Trophoblast cell (in vitro differentiated cells and primary cell): ENCODE measurements around the gene MPIG6B.

Experiments used
- DNase-seq, 2 donors: peaks; one replicate each; pipeline ENCODE4 v3.0.0-alpha.2; 2016
- H2AFZ ChIP-seq: 2 replicates; pipeline ENCODE4 v1.6.1; 2013; ENCODE audit warnings: low read length, moderate library complexity, mild to moderate bottlenecking; ENCODE audit not compliant: insufficient read depth, poor library complexity
- H2AK5ac ChIP-seq: 2 replicates; pipeline ENCODE4 v1.6.1; 2013; ENCODE audit warnings: mild to moderate bottlenecking, low read length
- H2BK120ac ChIP-seq: 2 replicates; pipeline ENCODE4 v1.6.1; 2013; ENCODE audit warnings: low read length, mild to moderate bottlenecking, moderate library complexity; ENCODE audit not compliant: insufficient read depth, poor library complexity
- H2BK12ac ChIP-seq: 2 replicates; pipeline ENCODE4 v1.6.1; 2013; ENCODE audit warnings: mild to moderate bottlenecking, low read length, moderate library complexity
- H2BK5ac ChIP-seq: 2 replicates; pipeline ENCODE4 v1.6.1; 2013; ENCODE audit warnings: low read length, low read depth, moderate library complexity, mild to moderate bottlenecking; ENCODE audit not compliant: poor library complexity
- H3K14ac ChIP-seq: 2 replicates; pipeline ENCODE4 v1.6.1; 2013; ENCODE audit warnings: mild to moderate bottlenecking, low read length
- H3K18ac ChIP-seq: 2 replicates; pipeline ENCODE4 v1.6.1; 2013; ENCODE audit warnings: mild to moderate bottlenecking, low read length
- H3K23ac ChIP-seq: 2 replicates; pipeline ENCODE4 v1.6.1; 2013; ENCODE audit warnings: low read length
- H3K27ac ChIP-seq: 2 replicates; pipeline ENCODE4 v1.5.1; 2013; ENCODE audit warnings: low read depth, mild to moderate bottlenecking, inconsistent platforms, low read length, moderate library complexity
- H3K27me3 ChIP-seq: 2 replicates; pipeline ENCODE4 v1.6.1; 2013; ENCODE audit warnings: inconsistent platforms, mild to moderate bottlenecking, low read length, moderate library complexity; ENCODE audit not compliant: insufficient read depth
- H3K36me3 ChIP-seq, 2 experiments: 1 replicate in 1 of 2; 2 replicates in 1 of 2; pipeline ENCODE4 v1.6.1; 2013; ENCODE audit warnings: low read length in 2 of 2, mild to moderate bottlenecking in 2 of 2, moderate library complexity in 1 of 2; ENCODE audit not compliant: insufficient read depth in 2 of 2, control insufficient read depth in 1 of 2
- H3K4ac ChIP-seq: 2 replicates; pipeline ENCODE4 v1.6.1; 2013; ENCODE audit warnings: low read depth, mild to moderate bottlenecking, low read length, moderate library complexity
- H3K4me1 ChIP-seq, 2 experiments: 1 replicate in 1 of 2; 2 replicates in 1 of 2; pipeline ENCODE4 v1.6.1; 2013; ENCODE audit warnings: low read length in 2 of 2, mild to moderate bottlenecking in 2 of 2, moderate library complexity in 1 of 2; ENCODE audit not compliant: insufficient read depth in 2 of 2, control insufficient read depth in 1 of 2
- H3K4me2 ChIP-seq: 2 replicates; pipeline ENCODE4 v1.6.1; 2013; ENCODE audit warnings: inconsistent platforms, mild to moderate bottlenecking, low read length, moderate library complexity
- H3K4me3 ChIP-seq: 2 replicates; pipeline ENCODE4 v1.5.1; 2013; ENCODE audit warnings: mild to moderate bottlenecking, low read depth, low read length, inconsistent platforms
- H3K79me1 ChIP-seq: one replicate; pipeline ENCODE4 v1.6.1; 2013; ENCODE audit warnings: low read length
- H3K79me2 ChIP-seq: 2 replicates; pipeline ENCODE4 v1.6.1; 2013; ENCODE audit warnings: low read length, mild to moderate bottlenecking; ENCODE audit not compliant: control insufficient read depth, insufficient read depth, poor library complexity
- H3K9ac ChIP-seq: 2 replicates; pipeline ENCODE4 v1.6.1; 2013; ENCODE audit warnings: mild to moderate bottlenecking, low read length
- H3K9me3 ChIP-seq: 2 replicates; pipeline ENCODE4 v1.6.1; 2013; ENCODE audit warnings: low read depth, mild to moderate bottlenecking, control low read depth, inconsistent platforms, low read length; ENCODE audit not compliant: insufficient read depth
- H4K12ac ChIP-seq: 2 replicates; pipeline ENCODE4 v1.6.1; 2013; ENCODE audit warnings: low read depth, mild to moderate bottlenecking, low read length, moderate library complexity
- H4K8ac ChIP-seq: 2 replicates; pipeline ENCODE4 v1.6.1; 2013; ENCODE audit warnings: low read depth, mild to moderate bottlenecking, low read length, moderate library complexity
- H4K91ac ChIP-seq: one replicate; pipeline ENCODE4 v1.6.1; 2013; ENCODE audit warnings: low read depth, mild to moderate bottlenecking, low read length, moderate library complexity
- WGBS: extraction: QIAGEN DNeasy Blood & Tissue Kit; methylation state at CpG from one replicate; pipeline ENCODE4 v1.1.7; 2013; ENCODE audit warnings: missing lambda C conversion rate; ENCODE audit not compliant: insufficient read length, insufficient coverage; ENCODE audit errors: extremely low coverage; 5-methylcytosine and 5-hydroxymethylcytosine counted together

The MPIG6B gene

GRCh38 chr6:31750411-31751022 lies 27.3 kb downstream of the MPIG6B start:
- Histone ChIP-seq H3K4ac (no peak overlapping the region), H2BK5ac (no peak overlapping the region), H2AK5ac (no peak overlapping the region), H3K36me3 (peaks cover 0 to 2% of the 10 kb centered on the region in 2 experiments), H4K91ac (no peak overlapping the region), H4K8ac (no peak overlapping the region), H3K4me1 (peaks cover 6 to 8% of the 10 kb centered on the region in 2 experiments), H3K27me3 (no peaks in the 10 kb centered on the region), H3K4me3 (no peak overlapping the region), H3K9ac (no peak overlapping the region), H3K14ac (no peak overlapping the region), H3K23ac (no peak overlapping the region), H3K9me3 (no peaks in the 10 kb centered on the region), H2BK120ac (no peak overlapping the region), H3K27ac (no peak overlapping the region), H4K12ac (no peak overlapping the region), H3K79me1 (no peaks in the 10 kb centered on the region), H3K4me2 (no peak overlapping the region), H3K18ac (no peak overlapping the region), H3K79me2 (no peaks in the 10 kb centered on the region), H2BK12ac (no peak overlapping the region), H2AFZ (no peak overlapping the region)
- WGBS, result no CpG with 5 or more reads among the region's 7 CpGs
- DNase-seq, result no peak

- Histone ChIP-seq H4K12ac (no peak overlapping the region), H3K79me1 (no peaks in the 10 kb centered on the region), H3K27me3 (no peaks in the 10 kb centered on the region), H3K14ac (no peak overlapping the region), H3K4me1 (peaks cover 0 to 2% of the 10 kb centered on the region in 2 experiments), H3K18ac (no peak overlapping the region), H2BK5ac (no peak overlapping the region), H3K36me3 (peaks cover 0 to 2% of the 10 kb centered on the region in 2 experiments), H2AFZ (no peak overlapping the region), H3K4ac (no peak overlapping the region), H3K4me2 (no peak overlapping the region), H3K9ac (no peak overlapping the region), H3K27ac (no peak overlapping the region), H3K9me3 (no peaks in the 10 kb centered on the region), H2AK5ac (no peak overlapping the region), H3K23ac (no peak overlapping the region), H4K8ac (no peak overlapping the region), H2BK120ac (no peak overlapping the region), H3K4me3 (no peak overlapping the region), H3K79me2 (no peaks in the 10 kb centered on the region), H2BK12ac (no peak overlapping the region), H4K91ac (no peak overlapping the region)
- DNase-seq, result no peak
- whole genome bisulfite sequencing, result no CpG with 5 or more reads among the region's 8 CpGs
These were observed 29.7 kb downstream of the MPIG6B start for GRCh38 chr6:31752739-31753319.

- no CpG with 5 or more reads among the region's 2 CpGs for WGBS
These were observed 35.1 kb downstream of the MPIG6B start for GRCh38 chr6:31758281-31758680.

GRCh38 chr6:31760790-31761189 lies 37.6 kb downstream of the MPIG6B start:
- H3K36me3 ChIP-seq, result peaks cover 0 to 3% of the 10 kb centered on the region in 2 experiments

More at GRCh38 chr6:31758281-31758680, 35.1 kb downstream of the MPIG6B start:
- Histone ChIP-seq H3K4me3 (no peak overlapping the region), H3K23ac (no peak overlapping the region), H2BK120ac (no peak overlapping the region), H4K91ac (no peak overlapping the region), H3K27me3 (no peaks in the 10 kb centered on the region), H2AK5ac (no peak overlapping the region), H3K79me1 (peaks cover 2% of the 10 kb centered on the region), H2BK12ac (no peak overlapping the region), H3K36me3 (peaks cover 0 to 3% of the 10 kb centered on the region in 2 experiments), H3K14ac (no peak overlapping the region), H3K4me1 (peaks cover 2 to 5% of the 10 kb centered on the region in 2 experiments), H4K8ac (no peak overlapping the region), H4K12ac (no peak overlapping the region), H3K4me2 (no peak overlapping the region), H2AFZ (no peak overlapping the region), H3K27ac (no peak overlapping the region), H3K9me3 (peaks cover 2% of the 10 kb centered on the region), H3K18ac (no peak overlapping the region), H3K9ac (no peak overlapping the region), H2BK5ac (no peak overlapping the region), H3K4ac (no peak overlapping the region), H3K79me2 (no peaks in the 10 kb centered on the region)
- DNase-seq, result no peak

More at GRCh38 chr6:31760790-31761189, 37.6 kb downstream of the MPIG6B start:
- Histone ChIP-seq H3K79me2 (no peaks in the 10 kb centered on the region), H3K14ac (no peak overlapping the region), H3K4me3 (no peak overlapping the region), H2BK120ac (no peak overlapping the region), H4K91ac (no peak overlapping the region), H3K23ac (no peak overlapping the region), H2AK5ac (no peak overlapping the region), H4K8ac (no peak overlapping the region), H3K9me3 (peaks cover 2% of the 10 kb centered on the region), H2BK5ac (no peak overlapping the region), H3K9ac (no peak overlapping the region), H3K18ac (no peak overlapping the region), H2BK12ac (no peak overlapping the region), H4K12ac (no peak overlapping the region), H3K4me2 (no peak overlapping the region), H2AFZ (no peak overlapping the region), H3K27ac (no peak overlapping the region), H3K4me1 (peaks cover 7 to 8% of the 10 kb centered on the region in 2 experiments), H3K79me1 (peaks cover 4% of the 10 kb centered on the region), H3K27me3 (no peaks in the 10 kb centered on the region), H3K4ac (no peak overlapping the region)
- no CpG with 5 or more reads among the region's 5 CpGs for WGBS
- DNase-seq, result no peak
